Thoracic aorta endothelial cell (primary cell): Measurements from ENCODE around the gene GIT1. TPM values are rescaled to one million over a fixed set of nuclear protein-coding genes. Genes with fewer than 3 reads are reported as not detected.

ENCODE experiments used
- total RNA-seq: library from RNA; depleted of rRNA; stranded (reverse); fragments of >200 nt; gene quantifications from 2 replicates; pipeline ENCODE4 v1.2.3, GENCODE V29; 2012

Gene GIT1
- total RNA-seq, result 59.8 and 75.4 TPM in 2 replicates

GRCh38 chr17:29589524-29590410 is at the start of gene GIT1:
GIT1 (minus strand) TSS chr17:29589648; CDS start chr17:29589378, 270 bp downstream.

GRCh38 chr17:29622337-29623282 is 33.2 kb upstream of the GIT1 start, which contains the start of gene CORO6:
CORO6 (minus strand) TSS chr17:29622912; CDS start chr17:29621421, 1,491 bp downstream.

GRCh38 chr17:29592850-29593551 is 3.6 kb upstream of the GIT1 start, which contains the start of gene ANKRD13B:
ANKRD13B (plus strand) TSS chr17:29593132; CDS start chr17:29593622, 490 bp downstream.

GRCh38 chr17:29568331-29569244 is 20.9 kb downstream of the GIT1 start, which contains the start of gene TP53I13:
TP53I13 (plus strand) TSS chr17:29568701; CDS start chr17:29568759, 58 bp downstream.

GRCh38 chr17:29566473-29567303 is 22.8 kb downstream of the GIT1 start, which contains the start of gene ABHD15:
ABHD15 (minus strand) TSS chr17:29567037; CDS start chr17:29566966, 71 bp downstream.

Other genes with a start within 250 kb of the GIT1 start
- 108 and 115 TPM in 2 replicates for gene TAOK1, start 199.3 kb downstream of the GIT1 start, total RNA-seq
- 5.5 and 9.8 TPM in 2 replicates for gene ABHD15, start 22.6 kb downstream of the GIT1 start, total RNA-seq
- gene TP53I13, start 20.9 kb downstream of the GIT1 start, total RNA-seq, result 25.3 and 26.7 TPM in 2 replicates
- gene ANKRD13B, start 3.5 kb upstream of the GIT1 start, total RNA-seq, result 16.9 and 19.5 TPM in 2 replicates
- 2.1 and 4.3 TPM in 2 replicates for gene CORO6, start 33.3 kb upstream of the GIT1 start, total RNA-seq